Stimulated activated naive CD4-positive, alpha-beta T cell treated with Interleukin-2 at 50 U/mL for 16 hours (primary cell): ENCODE measurements around the gene PIAS1.
"Not testable (repeated sequence)": the region's sequence is repeated elsewhere in the genome, so short reads cannot be mapped to it uniquely, and the experiment has no call there.

Source experiments
- DNase-seq: peaks from one replicate; lab custom pipeline; 2025; lab: John Stamatoyannopoulos, UW

PIAS1 gene

GRCh38 chr15:68234520-68234919, 180.4 kb downstream of the PIAS1 start:
- DNase-seq, result not testable (repeated sequence)

GRCh38 chr15:68235022-68235421, 180.9 kb downstream of the PIAS1 start:
- DNase-seq, result no peak

- no peak for DNase-seq
Observed at GRCh38 chr15:68239025-68239424, 184.9 kb downstream of the PIAS1 start.

- no peak for DNase-seq
Observed at GRCh38 chr15:68241088-68241935, 187.2 kb downstream of the PIAS1 start.
